Suprapubic skin (tissue), 4 donors: Measurements from ENCODE around the gene UFSP1. TPM values are rescaled to one million over a fixed set of nuclear protein-coding genes. Genes with fewer than 3 reads are reported as not detected.

Experiments used
- DNase-seq, 2 donors: peaks; one replicate each; pipeline ENCODE4 v3.0.0-alpha.2; 2019; ENCODE audit warnings: low spot score in 2 of 2
- H3K27ac ChIP-seq: fragments of 200-600 bp; sonication (generic); one replicate; pipeline ENCODE4 v1.5.1; 2019
- H3K27me3 ChIP-seq: fragments of 200-600 bp; sonication (generic); one replicate; pipeline ENCODE4 v1.5.1; 2019
- H3K36me3 ChIP-seq: fragments of 200-600 bp; sonication (generic); one replicate; pipeline ENCODE4 v1.5.1; 2019
- H3K4me1 ChIP-seq: fragments of 200-600 bp; sonication (generic); one replicate; pipeline ENCODE4 v1.5.1; 2019
- H3K4me3 ChIP-seq: fragments of 200-600 bp; sonication (generic); one replicate; pipeline ENCODE4 v1.5.1; 2019; ENCODE audit warnings: mild to moderate bottlenecking
- H3K9me3 ChIP-seq: fragments of 200-600 bp; sonication (generic); one replicate; pipeline ENCODE4 v1.5.1; 2019
- EP300 ChIP-seq: sonication (generic); formaldehyde crosslinking; IDR thresholded peaks from one replicate; pipeline ENCODE4 v1.6.1; 2017; ENCODE audit warnings: antibody characterized with exemption
- POLR2A ChIP-seq, 2 donors: fragments of 450-650 bp; IDR thresholded peaks; one replicate each; pipeline ENCODE4 v1.6.1; 2017; ENCODE audit warnings: antibody characterized with exemption in 2 of 2, mild to moderate bottlenecking in 2 of 2, moderate library complexity in 2 of 2
- POLR2AphosphoS5 ChIP-seq, 3 donors: sonication (generic); formaldehyde crosslinking; IDR thresholded peaks; one replicate each; pipeline ENCODE4 v1.6.1; 2017; ENCODE audit warnings: antibody characterized with exemption in 3 of 3
- WGBS: methylation state at CpG from one replicate; pipeline ENCODE4 v1.1.5; 2018; 5-methylcytosine and 5-hydroxymethylcytosine counted together
- total RNA-seq, 4 donors: library from RNA; depleted of rRNA; stranded (reverse); fragments of >200 nt; gene quantifications; one replicate each; pipeline ENCODE4 v1.1.0, GENCODE V29; 2016
- TF ChIP-seq, protein P1 (sequence below), 2 donors: fragments of 200-600 bp in 1 of 2; fragments of 450-650 bp in 1 of 2; sonication (generic) in 1 of 2; IDR thresholded peaks; one replicate each; pipeline ENCODE4 v1.5.1; 2016 to 2019; ENCODE audit warnings: antibody characterized with exemption in 2 of 2, mild to moderate bottlenecking in 1 of 2, moderate library complexity in 1 of 2

The UFSP1 gene
- total RNA-seq, 4 donors from 2014 or later: 1.1 to 2.3 (median 1.7) TPM

DNA sequence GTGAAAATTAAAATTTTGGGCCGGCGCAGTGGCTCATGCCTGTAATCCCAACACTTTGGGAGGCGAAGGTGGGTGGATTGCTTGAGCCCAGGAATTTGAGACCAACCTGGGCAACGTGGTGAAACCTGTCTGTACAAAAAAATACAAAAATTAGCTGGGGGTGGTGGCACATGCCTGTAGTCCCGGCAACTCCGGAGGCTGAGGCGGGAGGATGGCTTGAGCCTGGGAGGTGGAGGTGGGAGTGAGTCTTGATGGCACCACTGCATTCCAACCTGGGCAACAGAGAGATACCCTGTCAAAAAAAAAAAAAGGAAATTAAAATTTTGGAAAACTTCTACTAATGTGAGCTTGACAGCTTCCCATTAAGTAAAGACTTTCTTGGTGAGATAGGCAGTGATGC is 11.5 kb downstream of the UFSP1 start:
- WGBS: 58% methylated on average over 7 of the region's 7 CpGs
- H3K27ac ChIP-seq: no peak overlapping the region
- no peak for TF ChIP-seq POLR2AphosphoS5 (IDR thresholded peaks at IDR 0.05)
- TF ChIP-seq POLR2A (IDR thresholded peaks at IDR 0.05): no peak
- no peak for TF ChIP-seq EP300
- TF ChIP-seq, protein P1, sequence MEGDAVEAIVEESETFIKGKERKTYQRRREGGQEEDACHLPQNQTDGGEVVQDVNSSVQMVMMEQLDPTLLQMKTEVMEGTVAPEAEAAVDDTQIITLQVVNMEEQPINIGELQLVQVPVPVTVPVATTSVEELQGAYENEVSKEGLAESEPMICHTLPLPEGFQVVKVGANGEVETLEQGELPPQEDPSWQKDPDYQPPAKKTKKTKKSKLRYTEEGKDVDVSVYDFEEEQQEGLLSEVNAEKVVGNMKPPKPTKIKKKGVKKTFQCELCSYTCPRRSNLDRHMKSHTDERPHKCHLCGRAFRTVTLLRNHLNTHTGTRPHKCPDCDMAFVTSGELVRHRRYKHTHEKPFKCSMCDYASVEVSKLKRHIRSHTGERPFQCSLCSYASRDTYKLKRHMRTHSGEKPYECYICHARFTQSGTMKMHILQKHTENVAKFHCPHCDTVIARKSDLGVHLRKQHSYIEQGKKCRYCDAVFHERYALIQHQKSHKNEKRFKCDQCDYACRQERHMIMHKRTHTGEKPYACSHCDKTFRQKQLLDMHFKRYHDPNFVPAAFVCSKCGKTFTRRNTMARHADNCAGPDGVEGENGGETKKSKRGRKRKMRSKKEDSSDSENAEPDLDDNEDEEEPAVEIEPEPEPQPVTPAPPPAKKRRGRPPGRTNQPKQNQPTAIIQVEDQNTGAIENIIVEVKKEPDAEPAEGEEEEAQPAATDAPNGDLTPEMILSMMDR (IDR thresholded peaks at IDR 0.05): no peak

DNA sequence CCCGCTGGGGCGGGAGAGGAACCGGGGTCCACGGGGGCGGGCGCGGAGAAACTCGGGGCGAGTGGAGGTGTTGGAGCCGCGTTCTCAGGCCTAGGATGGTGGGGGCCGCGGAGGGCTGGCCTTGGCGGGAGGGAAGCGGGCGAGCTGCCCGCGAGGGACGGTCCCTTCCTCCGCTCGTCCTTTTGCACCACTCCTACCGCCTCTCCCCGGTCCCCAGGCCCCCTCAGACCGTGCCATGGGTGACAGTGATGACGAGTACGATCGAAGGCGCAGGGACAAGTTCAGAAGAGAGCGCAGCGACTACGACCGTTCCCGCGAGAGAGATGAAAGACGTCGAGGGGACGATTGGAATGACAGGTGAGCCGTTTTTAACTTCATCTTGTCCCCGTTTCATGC is 14.2 kb downstream of the UFSP1 start:
- H3K27me3 ChIP-seq: no peaks in the 10 kb centered on the region

More for the DNA sequence above, 11.5 kb downstream of the UFSP1 start:
- no peaks in the 10 kb centered on the region for H3K9me3 ChIP-seq
- H3K27me3 ChIP-seq: no peaks in the 10 kb centered on the region
- peaks cover 48% of the 10 kb centered on the region for H3K4me1 ChIP-seq
- no peak for DNase-seq
- peaks cover 24% of the 10 kb centered on the region for H3K36me3 ChIP-seq
- no peak overlapping the region for H3K4me3 ChIP-seq

DNA sequence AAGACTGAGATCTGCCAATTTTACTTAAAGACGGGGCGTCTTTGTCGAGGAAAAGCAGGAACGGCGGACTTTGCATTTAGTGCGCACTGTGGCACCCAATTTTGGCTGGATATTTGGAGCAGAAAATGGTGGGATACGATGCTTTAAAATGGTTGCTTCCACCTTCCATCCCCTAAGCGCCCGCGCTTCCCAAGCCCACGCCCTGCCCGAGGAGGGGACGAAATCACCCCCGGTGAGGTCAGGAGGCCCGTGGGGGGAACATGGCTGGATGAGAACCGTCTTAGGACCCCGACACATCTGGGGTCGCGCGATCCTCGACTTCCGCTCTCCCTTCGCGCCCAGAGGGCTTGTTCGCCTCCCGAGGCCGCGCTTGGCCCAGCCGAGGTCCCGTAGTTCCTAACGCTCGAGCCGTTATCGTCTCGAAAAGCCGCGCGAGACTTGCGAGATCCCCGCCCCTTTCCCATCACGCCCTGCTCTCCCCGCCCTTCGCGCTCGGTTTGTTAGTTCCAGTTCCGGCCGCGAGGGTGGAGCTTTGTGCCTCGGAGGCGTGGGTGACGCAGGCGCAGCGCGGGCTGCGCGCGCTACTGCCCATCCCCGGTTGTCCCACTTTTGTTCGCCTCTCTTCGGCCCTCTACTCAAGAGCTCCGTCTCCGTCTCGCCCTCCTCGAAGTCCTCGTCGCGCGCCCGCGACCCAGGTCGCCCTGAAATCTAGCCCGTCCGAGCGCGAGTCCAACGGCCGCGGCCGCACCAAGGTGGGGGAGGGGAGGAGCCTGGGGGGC is 14.7 kb downstream of the UFSP1 start, which contains the start of gene SRRT:
TSS of gene SRRT (plus strand) at position 527 of the 779 bp plus-strand sequence. CDS start 488 bp downstream, outside the sequence.
- DNase-seq: peak; percentile 99 to 100
- H3K36me3 ChIP-seq: peaks cover 29% of the 10 kb centered on the region
- TF ChIP-seq EP300 (no peak), POLR2A (IDR thresholded peaks at IDR 0.05) (peak; percentile 90 to 92), POLR2AphosphoS5 (IDR thresholded peaks at IDR 0.05) (peak; percentile 97 to 99 (median 98))
- TF ChIP-seq, protein P1 (IDR thresholded peaks at IDR 0.05): peak; percentile 50 to 64
- 13% methylated on average over 8 of the region's 79 CpGs for WGBS
- no peaks in the 10 kb centered on the region for H3K9me3 ChIP-seq
- H3K4me1 ChIP-seq: peaks cover 45% of the 10 kb centered on the region
- no peaks in the 10 kb centered on the region for H3K27me3 ChIP-seq
- peak within 1 kb of the TSS; percentile 95 for H3K4me3 ChIP-seq
- H3K27ac ChIP-seq: peak within 1 kb of the TSS; percentile 95

More for the DNA sequence above, 14.2 kb downstream of the UFSP1 start:
- H3K36me3 ChIP-seq: peaks cover 23% of the 10 kb centered on the region
- peak overlapping the region; percentile 95 for H3K27ac ChIP-seq
- no peaks in the 10 kb centered on the region for H3K9me3 ChIP-seq
- no peak for DNase-seq
- H3K4me3 ChIP-seq: peak overlapping the region; percentile 95
- H3K4me1 ChIP-seq: peaks cover 48% of the 10 kb centered on the region
- no peak for TF ChIP-seq POLR2AphosphoS5 (IDR thresholded peaks at IDR 0.05)
- no peak for TF ChIP-seq POLR2A (IDR thresholded peaks at IDR 0.05)
- TF ChIP-seq EP300: no peak
- TF ChIP-seq, protein P1 (IDR thresholded peaks at IDR 0.05): no peak
- 0% methylated on average over 16 of the region's 39 CpGs for WGBS

- WGBS: 36% methylated on average over 5 of the region's 8 CpGs
- Histone ChIP-seq H3K27me3 (no peaks in the 10 kb centered on the region), H3K27ac (peak overlapping the region; percentile 95), H3K9me3 (no peaks in the 10 kb centered on the region), H3K36me3 (peaks cover 29% of the 10 kb centered on the region), H3K4me3 (peak overlapping the region; percentile 95), H3K4me1 (peaks cover 43% of the 10 kb centered on the region)
- no peak for DNase-seq
- TF ChIP-seq, protein P1 (IDR thresholded peaks at IDR 0.05): no peak
- TF ChIP-seq POLR2AphosphoS5 (IDR thresholded peaks at IDR 0.05) (no peak), EP300 (no peak), POLR2A (IDR thresholded peaks at IDR 0.05) (no peak)
Measured at GRCh38 chr7:100874300-100874576, 15.3 kb downstream of the UFSP1 start.

DNA sequence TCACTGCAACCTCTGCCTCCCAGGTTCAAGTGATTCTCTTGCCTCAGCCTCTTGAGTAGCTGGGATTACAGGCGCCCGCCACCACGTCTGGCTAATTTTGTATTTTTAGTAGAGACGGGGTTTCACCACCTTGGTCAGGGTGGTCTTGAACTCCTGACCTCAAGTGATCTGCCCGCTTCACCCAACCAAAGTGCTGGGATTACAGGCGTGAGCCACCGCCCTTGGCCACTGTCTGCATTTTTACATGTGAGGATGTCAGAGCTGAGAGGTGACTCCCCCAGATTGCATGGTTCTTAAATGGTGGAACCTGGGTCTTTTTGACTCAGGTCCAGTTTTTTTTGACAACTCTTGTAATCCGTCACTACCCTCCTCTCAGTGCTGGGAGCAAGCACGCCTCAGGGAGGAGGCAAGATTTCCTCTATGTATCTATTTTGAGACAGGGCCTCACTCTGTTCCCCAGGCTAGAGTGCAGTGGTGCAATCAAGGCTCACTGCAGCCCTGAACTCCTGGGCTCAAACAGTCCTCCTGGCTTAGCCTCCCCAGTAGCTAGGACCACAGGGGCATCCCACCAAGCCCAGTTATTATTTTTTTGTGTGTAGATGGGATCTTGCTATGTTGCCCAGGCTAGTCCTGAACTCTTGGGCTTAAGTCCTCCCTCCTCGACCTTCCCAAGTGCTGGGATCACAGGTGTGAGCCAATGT is 15.8 kb downstream of the UFSP1 start:
- H3K9me3 ChIP-seq: no peaks in the 10 kb centered on the region
- no peaks in the 10 kb centered on the region for H3K27me3 ChIP-seq

More for the DNA sequence above, 15.8 kb downstream of the UFSP1 start:
- TF ChIP-seq POLR2A (IDR thresholded peaks at IDR 0.05) (no peak), EP300 (no peak), POLR2AphosphoS5 (IDR thresholded peaks at IDR 0.05) (no peak)
- TF ChIP-seq, protein P1 (IDR thresholded peaks at IDR 0.05): no peak
- 90% methylated on average over 10 of the region's 10 CpGs for WGBS
- peaks cover 47% of the 10 kb centered on the region for H3K4me1 ChIP-seq
- peak overlapping the region; percentile 95 for H3K4me3 ChIP-seq
- H3K27ac ChIP-seq: peak overlapping the region; percentile 95
- peaks cover 29% of the 10 kb centered on the region for H3K36me3 ChIP-seq
- DNase-seq: no peak
